IMR-90 (cell line): ENCODE measurements around the gene RNGTT. TPM values are rescaled to one million over a fixed set of nuclear protein-coding genes. Genes with fewer than 3 reads are reported as not detected.

ENCODE experiments used
- ATAC-seq: fragments of 200-7000 bp; cut with Tn5 transposase; 2 replicates; pipeline ENCODE4 v1.9.1; 2020; ENCODE audit warnings: low read depth, mild to moderate bottlenecking, moderate library complexity
- BruUV-seq: library from RNA; stranded (reverse); fragments of 400-500 nt; replicated peaks from 2 replicates; lab custom pipeline; 2021; lab: Mats Ljungman, UMichigan
- CTCF ChIA-PET: fragments of 300-600 bp; formaldehyde crosslinking; extraction: SDS; loops from one replicate; lab custom pipeline; 2021; ENCODE audit warnings: antibody characterized with exemption; lab: Yijun Ruan, JAX
- POLR2A ChIA-PET: fragments of 300-600 bp; sonication (Branson Sonifier 250); formaldehyde crosslinking; loops from one replicate; lab custom pipeline; 2022; ENCODE audit warnings: antibody characterized with exemption; ENCODE audit not compliant: unreplicated experiment; lab: Charles Lee
- DNase-seq: peaks from one replicate; pipeline ENCODE4 v3.0.0; 2013
- H2AFZ ChIP-seq: replicated peaks from 2 replicates; pipeline ENCODE3; 2013; ENCODE audit warnings: low read length, mild to moderate bottlenecking; ENCODE audit not compliant: poor library complexity
- H2AK5ac ChIP-seq: 2 replicates; pipeline ENCODE4 v1.6.1; 2013; ENCODE audit warnings: low read depth, low read length, inconsistent platforms
- H2AK9ac ChIP-seq: replicated peaks from 2 replicates; pipeline ENCODE3; 2013; ENCODE audit warnings: mild to moderate bottlenecking, low read depth, low read length, moderate library complexity; ENCODE audit not compliant: poor library complexity
- H2BK120ac ChIP-seq: 2 replicates; pipeline ENCODE4 v1.6.1; 2013; ENCODE audit warnings: low read depth, low read length, inconsistent platforms
- H2BK15ac ChIP-seq: 3 replicates; pipeline ENCODE4 v1.6.1; 2013; ENCODE audit warnings: low read depth, low read length, inconsistent platforms
- H2BK20ac ChIP-seq: 2 replicates; pipeline ENCODE4 v1.6.1; 2013; ENCODE audit warnings: low read depth, mild to moderate bottlenecking, inconsistent platforms, low read length, moderate library complexity
- H2BK5ac ChIP-seq: 2 replicates; pipeline ENCODE4 v1.6.1; 2013; ENCODE audit warnings: mild to moderate bottlenecking, low read depth, low read length, inconsistent platforms; ENCODE audit not compliant: poor library complexity, severe bottlenecking
- H3K14ac ChIP-seq: replicated peaks from 2 replicates; pipeline ENCODE4 v1.6.1; 2013; ENCODE audit warnings: low read depth, low read length, inconsistent platforms
- H3K18ac ChIP-seq: 2 replicates; pipeline ENCODE4 v1.6.1; 2013; ENCODE audit warnings: low read depth, low read length, control low read depth
- H3K23ac ChIP-seq: 2 replicates; pipeline ENCODE4 v1.6.1; 2013; ENCODE audit warnings: low read depth, low read length, inconsistent platforms
- H3K27ac ChIP-seq: 2 replicates; pipeline ENCODE4 v1.5.1; 2013; ENCODE audit warnings: mild to moderate bottlenecking, control low read depth, low read length; ENCODE audit not compliant: insufficient read depth
- H3K27me3 ChIP-seq: 2 replicates; pipeline ENCODE4 v1.6.1; 2013; ENCODE audit warnings: low read length; ENCODE audit not compliant: control insufficient read depth, insufficient read depth
- H3K36me3 ChIP-seq: 2 replicates; pipeline ENCODE4 v1.6.1; 2013; ENCODE audit warnings: low read length, mixed read lengths; ENCODE audit not compliant: control insufficient read depth, insufficient read depth
- H3K4ac ChIP-seq: 2 replicates; pipeline ENCODE4 v1.6.1; 2013; ENCODE audit warnings: low read depth, low read length, inconsistent platforms
- H3K4me1 ChIP-seq: 2 replicates; pipeline ENCODE4 v1.6.1; 2013; ENCODE audit warnings: low read length, mixed read lengths; ENCODE audit not compliant: control insufficient read depth, insufficient read depth
- H3K4me2 ChIP-seq: 2 replicates; pipeline ENCODE4 v1.6.1; 2013; ENCODE audit warnings: low read depth, mild to moderate bottlenecking, control low read depth, low read length, moderate library complexity
- H3K4me3 ChIP-seq: 2 replicates; pipeline ENCODE4 v1.5.1; 2013; ENCODE audit warnings: low read depth, mild to moderate bottlenecking, control low read depth, low read length, moderate library complexity; ENCODE audit not compliant: insufficient read depth
- H3K56ac ChIP-seq: 2 replicates; pipeline ENCODE4 v1.6.1; 2013; ENCODE audit warnings: low read length, inconsistent platforms; ENCODE audit not compliant: insufficient read depth; ENCODE audit errors: extremely low read depth
- H3K79me1 ChIP-seq, 2 experiments: 2 replicates each; pipeline ENCODE4 v1.6.1; 2013; ENCODE audit warnings: low read length in 2 of 2, inconsistent platforms in 1 of 2, low read depth in 1 of 2
- H3K9ac ChIP-seq: 2 replicates; pipeline ENCODE4 v1.6.1; 2013; ENCODE audit warnings: low read depth, low read length, control low read depth
- H3K9me1 ChIP-seq: 2 replicates; pipeline ENCODE4 v1.6.1; 2013; ENCODE audit warnings: low read length, inconsistent platforms; ENCODE audit not compliant: insufficient read depth
- H3K9me3 ChIP-seq: 2 replicates; pipeline ENCODE4 v1.6.1; 2013; ENCODE audit warnings: low read length; ENCODE audit not compliant: control insufficient read depth, insufficient read depth
- H4K20me1 ChIP-seq: 2 replicates; pipeline ENCODE4 v1.6.1; 2013; ENCODE audit warnings: low read length, inconsistent platforms; ENCODE audit not compliant: insufficient read depth
- H4K5ac ChIP-seq: 2 replicates; pipeline ENCODE4 v1.6.1; 2013; ENCODE audit warnings: mild to moderate bottlenecking, low read depth, low read length, control low read depth
- H4K8ac ChIP-seq, 2 experiments: 2 replicates each; pipeline ENCODE4 v1.6.1; 2013; ENCODE audit warnings: low read depth in 2 of 2, low read length in 2 of 2, control low read depth in 1 of 2, inconsistent platforms in 1 of 2
- H4K91ac ChIP-seq: 2 replicates; pipeline ENCODE4 v1.6.1; 2013; ENCODE audit warnings: low read depth, low read length, inconsistent platforms; ENCODE audit not compliant: insufficient read depth
- MAFK ChIP-seq: IDR thresholded peaks from 2 replicates; pipeline ENCODE4 v1.6.1; 2012; ENCODE audit warnings: low read depth, low read length, improper control_type of control experiment
- MXI1 ChIP-seq: IDR thresholded peaks from 2 replicates; pipeline ENCODE4 v1.6.1; 2012; ENCODE audit warnings: low read depth, mild to moderate bottlenecking, low read length, moderate library complexity, borderline replicate concordance
- WGBS, 2 experiments: methylation state at CpG; one replicate each; pipeline versions ENCODE4 v1.1.5 to v1.1.7; 2013; ENCODE audit warnings: missing lambda C conversion rate in 2 of 2; ENCODE audit not compliant: insufficient read length in 1 of 2; ENCODE audit errors: extremely low coverage in 2 of 2; 5-methylcytosine and 5-hydroxymethylcytosine counted together
- dilution Hi-C: fragments of 300-500 bp; cut with HindIII; formaldehyde crosslinking; loops from one replicate; pipeline ENCODE4 v1.14.3; 2018; ENCODE audit warnings: low sequenced_read_pairs; ENCODE audit not compliant: unreplicated experiment
- in situ Hi-C: fragments of 300-500 bp; cut with MboI; formaldehyde crosslinking; loops from 3 replicates; pipeline ENCODE4 v1.14.3; 2019; ENCODE audit warnings: low sequenced_read_pairs, inconsistent platforms, mixed read lengths
- intact Hi-C: fragments of 100-400 bp; cut with micrococcal nuclease; formaldehyde crosslinking; loops from 2 replicates; pipeline ENCODE4 v1.10.0; 2022
- polyA plus RNA-seq, 3 experiments: library from polyadenylated mRNA; depleted of rRNA; stranded (reverse); fragments of >200 nt; gene quantifications; 2 replicates each; pipeline ENCODE4 v1.2.3, GENCODE V29; 2012; ENCODE audit warnings: low replicate concordance in 1 of 3
- total RNA-seq: library from RNA; depleted of rRNA; stranded (reverse); fragments of >200 nt; gene quantifications from 2 replicates; pipeline ENCODE4 v1.2.3, GENCODE V29; 2012

Gene RNGTT
- total and polyA plus RNA-seq, 2 of the 4 experiments (the other 2 are of a cell fraction), result 5.4 to 21.7 TPM

GRCh38 chr6:88741939-88742338 is 221.5 kb downstream of the RNGTT start:
- intact Hi-C loops (no loop called here), dilution Hi-C loops (no loop called here), in situ Hi-C loops (no loop called here)
- no peak overlapping the region for H2AK5ac ChIP-seq
- no peak overlapping the region for H3K9ac ChIP-seq
- no peak overlapping the region for H2BK5ac ChIP-seq
- no peak for ATAC-seq
- BruUV-seq, result no TSS peak
- H2BK120ac ChIP-seq, result no peak overlapping the region
- no peak overlapping the region for H4K8ac ChIP-seq
- no peak overlapping the region for H2AFZ ChIP-seq
- no peak overlapping the region for H2BK20ac ChIP-seq
- no peak overlapping the region for H3K14ac ChIP-seq
- H3K36me3 ChIP-seq, result no peaks in the 10 kb centered on the region
- no peak overlapping the region for H3K23ac ChIP-seq
- ChIA-PET CTCF (interaction anchor here (0.6 to 1.4 kb wide), 3 partner anchors 14 to 1361 kb away, joined by 3 to 4 read pairs (median 4); no protein-coding TSS in a partner anchor), POLR2A (no interaction called here)
- WGBS, 2 experiments, result no CpG with 5 or more reads among the region's 1 CpG
- no peak overlapping the region for H4K5ac ChIP-seq
- no peaks in the 10 kb centered on the region for H3K9me1 ChIP-seq
- no peak for DNase-seq
- H4K91ac ChIP-seq, result no peak overlapping the region
- H3K4me2 ChIP-seq, result no peak overlapping the region
- no peaks in the 10 kb centered on the region for H3K27me3 ChIP-seq
- H3K4ac ChIP-seq, result no peak overlapping the region
- no peaks in the 10 kb centered on the region for H3K4me1 ChIP-seq
- H4K20me1 ChIP-seq, result no peaks in the 10 kb centered on the region
- no peak overlapping the region for H3K27ac ChIP-seq
- no peak overlapping the region for H3K4me3 ChIP-seq
- H3K79me1 ChIP-seq, result no peaks in the 10 kb centered on the region
- H3K9me3 ChIP-seq, result no peaks in the 10 kb centered on the region
- H3K18ac ChIP-seq, result no peak overlapping the region
- TF ChIP-seq MAFK, result peak; percentile 95
- no peak for TF ChIP-seq MXI1
- no peak overlapping the region for H2BK15ac ChIP-seq
- no peak overlapping the region for H2AK9ac ChIP-seq
- no peak overlapping the region for H3K56ac ChIP-seq
